Measurements from ENCODE around the gene TRIM71. TPM values are rescaled to one million over a fixed set of nuclear protein-coding genes. Genes with fewer than 3 reads are reported as not detected.

TRIM71 gene
- polyA plus RNA-seq, 1 donor (not counting 4 experiments of a cell fraction or from before 2014, with no cell fraction given), result not detected

DNA sequence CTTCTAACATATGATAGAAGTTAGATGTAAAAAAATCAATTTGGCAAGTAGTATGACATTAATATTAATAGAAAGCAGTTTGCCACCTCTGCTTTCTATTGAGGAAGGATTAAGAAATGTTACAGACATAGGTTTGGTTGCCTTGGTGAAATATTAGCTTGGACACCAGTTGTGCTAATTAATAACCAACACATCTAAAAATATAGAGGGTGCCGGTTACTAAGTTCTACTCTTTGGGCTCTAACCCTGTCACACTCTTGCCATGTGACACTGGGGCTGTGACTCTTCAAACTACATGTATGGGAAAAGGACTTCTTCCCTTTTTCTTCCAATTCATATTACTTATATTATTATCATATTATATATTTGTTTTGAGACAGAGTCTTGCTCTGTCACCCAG is 64.4 kb downstream of the TRIM71 start:
- DNase-seq (ENCODE audit: low read depth, low spot score) (no peak), FAIRE-seq (no peak)
- no peak overlapping the region for H3K4me3 ChIP-seq (ENCODE audit: control insufficient read depth in 2 of 3, extremely low read depth in 1 of 3, insufficient read depth in 2 of 3, low read depth in 1 of 3, low read length in 3 of 3)
- no peak for TF ChIP-seq EZH2 (IDR thresholded peaks at IDR 0.05; ENCODE audit: low read length)
- TF ChIP-seq, protein P1, sequence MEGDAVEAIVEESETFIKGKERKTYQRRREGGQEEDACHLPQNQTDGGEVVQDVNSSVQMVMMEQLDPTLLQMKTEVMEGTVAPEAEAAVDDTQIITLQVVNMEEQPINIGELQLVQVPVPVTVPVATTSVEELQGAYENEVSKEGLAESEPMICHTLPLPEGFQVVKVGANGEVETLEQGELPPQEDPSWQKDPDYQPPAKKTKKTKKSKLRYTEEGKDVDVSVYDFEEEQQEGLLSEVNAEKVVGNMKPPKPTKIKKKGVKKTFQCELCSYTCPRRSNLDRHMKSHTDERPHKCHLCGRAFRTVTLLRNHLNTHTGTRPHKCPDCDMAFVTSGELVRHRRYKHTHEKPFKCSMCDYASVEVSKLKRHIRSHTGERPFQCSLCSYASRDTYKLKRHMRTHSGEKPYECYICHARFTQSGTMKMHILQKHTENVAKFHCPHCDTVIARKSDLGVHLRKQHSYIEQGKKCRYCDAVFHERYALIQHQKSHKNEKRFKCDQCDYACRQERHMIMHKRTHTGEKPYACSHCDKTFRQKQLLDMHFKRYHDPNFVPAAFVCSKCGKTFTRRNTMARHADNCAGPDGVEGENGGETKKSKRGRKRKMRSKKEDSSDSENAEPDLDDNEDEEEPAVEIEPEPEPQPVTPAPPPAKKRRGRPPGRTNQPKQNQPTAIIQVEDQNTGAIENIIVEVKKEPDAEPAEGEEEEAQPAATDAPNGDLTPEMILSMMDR (optimal IDR thresholded peaks at IDR 0.05 in 1 of 3, IDR thresholded peaks at IDR 0.05 in 1 of 3, conservative IDR thresholded peaks at IDR 0.05 in 1 of 3; ENCODE audit: extremely low read depth in 1 of 3, insufficient read depth in 2 of 3, low read length in 3 of 3), result no peak
- H3K27me3 ChIP-seq (ENCODE audit: control insufficient read depth, extremely low read depth, insufficient read depth, low read length), result no peaks in the 10 kb centered on the region
- no peaks in the 10 kb centered on the region for H3K9me3 ChIP-seq (ENCODE audit: control insufficient read depth, low read depth, low read length)
- no peaks in the 10 kb centered on the region for H3K9me1 ChIP-seq (ENCODE audit: control insufficient read depth, extremely low read depth, insufficient read depth, low read length)
- H3K4me2 ChIP-seq (ENCODE audit: control insufficient read depth, extremely low read depth, insufficient read depth, low read depth, low read length), result no peak overlapping the region
- no peaks in the 10 kb centered on the region for H3K4me1 ChIP-seq (ENCODE audit: control insufficient read depth, extremely low read depth, insufficient read depth, low read length)
- no peak overlapping the region for H2AFZ ChIP-seq (ENCODE audit: control insufficient read depth, low read length)
- no peaks in the 10 kb centered on the region for H3K79me2 ChIP-seq (ENCODE audit: control insufficient read depth, insufficient read depth, low read length)
- dilution Hi-C loops (cut with MboI; ENCODE audit: extremely low pct_ligation_motif_present, low sequenced_read_pairs), result no loop called here
- no peak overlapping the region for H3K27ac ChIP-seq (ENCODE audit: control insufficient read depth, insufficient read depth, low read length)
- no peaks in the 10 kb centered on the region for H4K20me1 ChIP-seq (ENCODE audit: control insufficient read depth, extremely low read depth, insufficient read depth, low read length)
- no peak overlapping the region for H3K9ac ChIP-seq (ENCODE audit: control insufficient read depth, extremely low read depth, insufficient read depth, low read length)
- no peaks in the 10 kb centered on the region for H3K36me3 ChIP-seq (ENCODE audit: control insufficient read depth in 2 of 2, extremely low read depth in 1 of 2, insufficient read depth in 2 of 2, low read length in 2 of 2)

DNA sequence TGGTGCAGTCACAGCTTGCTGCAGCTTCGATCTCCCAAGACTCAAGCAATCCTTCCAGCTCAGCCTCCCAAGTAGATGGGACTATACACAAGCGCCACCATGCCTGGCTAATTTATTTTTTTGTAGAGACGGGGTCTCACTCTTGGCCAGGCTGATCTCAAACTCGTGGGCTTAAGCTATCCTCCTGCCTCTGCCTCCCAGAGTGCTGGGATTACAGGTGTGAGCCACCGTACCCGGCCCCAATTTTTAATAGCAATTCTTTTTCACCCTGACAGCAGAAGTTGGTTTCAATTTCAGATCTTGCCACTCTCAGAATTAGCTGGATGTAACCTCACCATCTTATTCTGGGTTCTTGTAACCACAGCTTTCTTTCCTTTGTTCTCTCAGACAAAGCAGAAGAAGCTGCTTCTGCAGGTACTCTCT is 64.8 kb downstream of the TRIM71 start:
- H4K20me1 ChIP-seq (ENCODE audit: control insufficient read depth, extremely low read depth, insufficient read depth, low read length), result no peaks in the 10 kb centered on the region
- no peak overlapping the region for H3K9ac ChIP-seq (ENCODE audit: control insufficient read depth, extremely low read depth, insufficient read depth, low read length)
- TF ChIP-seq, protein P1 (optimal IDR thresholded peaks at IDR 0.05 in 1 of 3, IDR thresholded peaks at IDR 0.05 in 1 of 3, conservative IDR thresholded peaks at IDR 0.05 in 1 of 3; ENCODE audit: extremely low read depth in 1 of 3, insufficient read depth in 2 of 3, low read length in 3 of 3), result no peak
- TF ChIP-seq EZH2 (IDR thresholded peaks at IDR 0.05; ENCODE audit: low read length), result no peak
- no peak overlapping the region for H2AFZ ChIP-seq (ENCODE audit: control insufficient read depth, low read length)
- dilution Hi-C loops (cut with MboI; ENCODE audit: extremely low pct_ligation_motif_present, low sequenced_read_pairs), result no loop called here
- H3K4me2 ChIP-seq (ENCODE audit: control insufficient read depth, extremely low read depth, insufficient read depth, low read depth, low read length), result no peak overlapping the region
- no peaks in the 10 kb centered on the region for H3K27me3 ChIP-seq (ENCODE audit: control insufficient read depth, extremely low read depth, insufficient read depth, low read length)
- H3K79me2 ChIP-seq (ENCODE audit: control insufficient read depth, insufficient read depth, low read length), result no peaks in the 10 kb centered on the region
- H3K27ac ChIP-seq (ENCODE audit: control insufficient read depth, insufficient read depth, low read length), result no peak overlapping the region
- H3K9me3 ChIP-seq (ENCODE audit: control insufficient read depth, low read depth, low read length), result no peaks in the 10 kb centered on the region
- no peaks in the 10 kb centered on the region for H3K4me1 ChIP-seq (ENCODE audit: control insufficient read depth, extremely low read depth, insufficient read depth, low read length)
- FAIRE-seq, result no peak
- H3K4me3 ChIP-seq (ENCODE audit: control insufficient read depth in 2 of 3, extremely low read depth in 1 of 3, insufficient read depth in 2 of 3, low read depth in 1 of 3, low read length in 3 of 3), result no peak overlapping the region
- no peak for DNase-seq (ENCODE audit: low read depth, low spot score)
- H3K36me3 ChIP-seq (ENCODE audit: control insufficient read depth in 2 of 2, extremely low read depth in 1 of 2, insufficient read depth in 2 of 2, low read length in 2 of 2), result no peaks in the 10 kb centered on the region
- H3K9me1 ChIP-seq (ENCODE audit: control insufficient read depth, extremely low read depth, insufficient read depth, low read length), result no peaks in the 10 kb centered on the region

Data from keratinocyte (primary cell).